GM18861 (cell line): ENCODE data around the gene PTPN1.
"Not testable (repeated sequence)": the region's sequence is repeated elsewhere in the genome, so short reads cannot be mapped to it uniquely, and the experiment has no call there.

Experiments
- ATAC-seq: cut with Tn5 transposase; IDR thresholded peaks from one replicate; pipeline ENCODE4 v1.9.1; 2021; ENCODE audit not compliant: unreplicated experiment

The PTPN1 gene

DNA sequence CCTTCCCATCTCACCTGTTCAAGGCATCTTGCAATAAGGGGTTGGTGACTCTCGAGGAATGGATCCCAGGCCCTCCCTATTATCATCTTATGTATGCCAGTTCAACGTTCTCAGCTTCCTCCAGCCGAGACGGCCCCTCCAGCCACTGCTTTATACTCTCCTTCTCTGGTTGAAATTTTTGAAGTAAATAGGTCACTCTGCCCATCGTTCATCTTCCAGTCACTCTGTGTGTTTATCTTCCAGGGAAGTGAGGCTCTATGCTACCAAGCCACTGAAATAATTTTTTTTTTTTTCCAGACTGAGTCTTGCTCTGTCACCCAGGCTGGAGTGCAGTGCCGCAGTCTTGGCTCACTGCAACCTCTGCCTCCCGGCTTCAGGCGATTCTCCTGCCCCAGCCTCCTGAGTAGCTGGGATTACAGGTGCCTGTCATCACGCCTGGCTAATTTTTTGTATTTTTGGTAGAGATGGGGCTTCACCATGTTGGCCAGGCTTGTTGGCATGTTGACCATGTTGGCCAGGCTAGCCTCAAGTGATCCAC lies 17.0 kb downstream of the PTPN1 start:
- no peak for ATAC-seq

DNA sequence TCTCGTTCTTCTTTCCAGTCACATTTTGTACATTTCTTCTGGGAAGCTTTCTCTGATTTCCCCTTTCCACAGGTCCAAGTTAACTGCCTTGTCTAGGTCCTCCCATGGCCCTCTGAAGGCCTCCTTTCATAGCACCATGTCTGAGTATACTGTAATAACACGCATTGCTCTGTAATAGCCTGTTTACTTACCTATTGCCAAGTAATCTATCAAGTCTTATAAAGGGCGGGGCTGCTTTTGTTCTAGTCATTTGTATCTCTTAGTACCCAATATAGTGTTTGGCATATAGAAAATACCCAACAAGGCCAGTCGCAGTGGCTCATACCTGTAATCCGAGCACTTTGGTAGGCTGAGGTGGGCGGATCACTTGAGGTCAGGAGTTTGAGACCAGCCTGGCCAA lies 17.9 kb downstream of the PTPN1 start:
- no peak for ATAC-seq

DNA sequence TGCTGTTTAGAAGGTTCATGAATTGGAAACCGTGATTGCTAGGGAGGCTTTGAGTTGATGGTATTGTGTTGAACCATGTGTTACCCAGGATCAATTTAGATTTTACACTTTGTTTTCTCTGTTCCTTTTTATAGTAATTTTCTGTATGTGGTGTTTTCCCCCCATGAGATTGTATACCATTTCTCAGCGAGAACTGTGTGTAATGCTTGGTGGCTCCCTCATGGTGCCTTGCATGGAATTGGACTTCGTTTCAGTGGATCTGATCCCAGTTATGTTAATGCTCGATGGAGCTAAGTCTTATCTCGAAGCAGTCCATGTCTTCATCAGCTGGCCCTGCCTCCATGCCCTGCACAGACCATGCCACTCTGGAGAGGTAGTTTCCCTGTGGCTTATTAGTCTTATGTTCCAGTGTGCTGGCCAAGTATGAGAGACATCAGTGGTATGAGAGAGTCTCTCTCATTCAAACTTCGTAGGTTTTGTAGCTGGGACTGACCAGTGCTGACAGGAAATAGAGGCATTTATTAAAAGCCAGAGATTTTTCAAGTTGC lies 18.7 kb downstream of the PTPN1 start:
- ATAC-seq, result no peak

DNA sequence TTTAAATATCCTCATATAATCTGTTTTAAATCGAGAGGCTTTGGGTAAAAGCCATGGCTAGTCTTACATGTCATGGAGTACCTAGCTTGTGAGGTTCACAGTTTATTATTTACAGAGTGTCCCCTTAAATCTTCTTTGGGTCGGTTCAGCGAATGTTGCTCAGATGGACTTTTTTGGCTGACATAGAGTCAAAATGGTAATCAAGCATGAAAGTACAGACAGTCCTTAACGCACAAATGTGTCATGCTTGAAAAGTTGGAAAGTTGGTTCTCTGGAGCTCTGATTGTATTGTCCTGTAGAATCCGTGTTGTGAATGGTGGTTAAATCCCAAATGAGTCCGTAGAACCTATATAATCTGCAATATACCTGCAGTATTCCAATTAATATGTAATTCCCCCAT lies 22.0 kb downstream of the PTPN1 start:
- ATAC-seq, result no peak

DNA sequence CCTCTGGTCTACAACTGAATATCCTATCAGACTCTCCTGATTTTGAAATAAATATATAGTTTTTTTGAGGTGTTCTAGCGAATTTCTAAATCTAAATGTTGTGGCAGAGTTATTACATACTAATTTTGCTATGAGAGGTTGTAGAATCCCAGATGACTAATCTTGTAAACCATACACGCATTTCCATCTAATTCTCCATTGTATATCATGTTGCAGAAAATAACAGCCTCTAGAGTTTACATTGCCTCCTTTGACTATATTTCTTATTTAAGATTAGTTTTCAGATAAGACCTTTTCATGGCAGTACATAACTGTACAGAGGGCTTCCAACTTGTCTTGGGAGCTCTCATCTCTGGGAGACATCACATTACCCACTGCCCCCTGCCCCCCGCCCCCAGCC lies 22.9 kb downstream of the PTPN1 start:
- ATAC-seq, result no peak

DNA sequence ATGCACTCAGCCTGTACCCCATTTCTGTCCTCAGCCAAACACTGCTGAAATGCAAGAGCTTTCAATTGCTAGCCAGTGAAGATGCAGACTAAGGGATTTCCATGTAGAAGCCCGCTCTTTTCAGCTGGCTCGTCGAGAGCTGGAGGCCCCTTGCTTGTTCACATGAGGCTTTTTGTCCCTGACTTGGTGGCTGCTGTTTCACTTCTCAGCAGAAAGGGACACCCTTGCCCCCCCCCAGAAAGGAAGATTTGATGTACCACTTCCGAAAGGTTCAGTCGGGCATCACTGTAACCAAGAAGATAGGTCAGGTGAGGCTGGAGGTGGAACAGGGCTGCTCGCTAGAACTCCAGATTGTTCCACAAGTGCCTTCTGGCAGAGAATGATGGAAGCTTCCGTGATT lies 23.3 kb downstream of the PTPN1 start:
- no peak for ATAC-seq

DNA sequence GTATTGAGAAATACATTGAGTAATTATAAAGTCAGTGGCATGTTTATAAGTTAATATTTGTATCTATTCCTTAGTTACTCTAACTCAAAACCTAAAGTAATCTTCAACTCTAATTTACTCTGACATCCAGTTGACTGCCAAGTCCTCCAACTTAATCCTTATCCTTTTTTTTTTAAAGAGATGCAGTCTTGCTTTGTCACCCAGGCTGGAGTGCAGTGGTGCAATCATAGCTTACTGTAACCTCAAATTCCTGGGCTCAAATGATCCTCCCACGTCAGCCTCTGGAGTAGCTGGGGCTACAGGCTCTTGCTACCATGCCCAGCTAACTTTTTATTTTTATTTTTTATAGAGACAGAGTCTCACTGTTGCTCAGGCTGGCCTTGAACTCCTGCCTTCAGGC lies 24.4 kb downstream of the PTPN1 start:
- ATAC-seq, result no peak

DNA sequence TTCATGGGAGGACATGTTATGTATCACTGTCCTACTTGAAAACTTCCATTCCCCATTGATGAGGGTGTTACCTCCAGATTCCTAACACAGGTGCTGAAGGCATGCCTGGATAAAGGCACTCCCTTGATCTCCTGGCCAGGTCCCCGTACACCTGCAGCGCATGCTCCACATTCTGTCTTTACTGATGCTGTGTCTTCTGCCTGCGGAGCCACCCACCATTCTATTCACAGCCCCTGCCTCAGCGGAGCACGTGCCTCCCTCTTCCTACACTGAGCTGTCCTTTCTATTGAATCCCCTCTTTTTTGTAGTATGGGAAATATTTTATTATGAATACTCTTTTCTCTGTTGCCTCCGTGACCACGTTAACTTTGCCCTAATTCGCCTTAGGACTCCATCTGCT lies 25.0 kb downstream of the PTPN1 start:
- no peak for ATAC-seq

DNA sequence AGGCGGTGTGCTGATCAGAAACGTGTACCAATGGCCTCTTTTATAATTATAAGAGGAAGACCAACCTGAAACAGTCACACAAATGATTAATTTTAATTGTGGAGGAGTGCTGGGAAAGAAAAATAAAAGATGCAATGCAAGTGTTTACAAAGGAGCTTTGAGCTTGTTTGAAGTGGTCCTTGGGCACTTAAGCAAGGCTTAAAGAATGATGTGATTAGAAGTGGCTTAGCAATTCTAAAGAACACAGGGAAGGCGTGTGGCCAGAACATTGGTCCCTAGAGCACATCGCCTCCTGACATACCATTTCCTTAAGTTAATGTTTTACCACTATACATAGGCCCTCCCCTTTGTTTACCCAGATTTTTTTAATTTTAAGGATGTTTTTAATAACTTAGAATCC lies 26.1 kb downstream of the PTPN1 start:
- no peak for ATAC-seq

DNA sequence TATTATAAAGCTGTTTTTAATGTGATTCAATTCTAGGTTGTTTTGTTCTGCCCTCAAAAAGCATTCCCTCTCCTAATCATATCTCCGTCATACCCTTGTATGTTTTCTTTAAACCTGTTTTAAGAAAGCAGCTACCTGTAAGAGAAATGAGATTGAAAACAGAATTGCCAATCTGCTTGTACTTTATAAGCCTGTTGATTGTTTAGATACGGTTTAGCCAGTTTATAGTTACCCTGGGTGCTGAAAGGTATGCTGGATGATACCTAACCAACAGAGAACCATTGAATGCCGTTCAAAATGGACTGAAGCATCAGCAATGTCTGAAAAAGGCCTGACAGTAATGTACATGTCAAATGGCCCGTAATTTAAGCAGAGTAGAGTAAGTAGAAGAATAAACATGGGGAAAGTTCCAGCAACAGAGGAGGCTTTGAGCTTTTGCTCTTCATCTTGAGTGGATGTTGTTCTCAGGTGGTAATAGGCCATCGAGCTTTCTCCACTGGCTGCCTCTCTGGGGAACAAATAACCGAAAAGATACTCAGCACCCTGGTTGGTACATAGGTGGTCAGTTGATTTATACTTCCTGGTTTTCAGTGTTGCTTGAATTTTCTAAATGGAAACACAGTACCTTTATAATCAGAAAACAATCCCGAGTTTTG lies 27.5 kb downstream of the PTPN1 start:
- ATAC-seq, result no peak

DNA sequence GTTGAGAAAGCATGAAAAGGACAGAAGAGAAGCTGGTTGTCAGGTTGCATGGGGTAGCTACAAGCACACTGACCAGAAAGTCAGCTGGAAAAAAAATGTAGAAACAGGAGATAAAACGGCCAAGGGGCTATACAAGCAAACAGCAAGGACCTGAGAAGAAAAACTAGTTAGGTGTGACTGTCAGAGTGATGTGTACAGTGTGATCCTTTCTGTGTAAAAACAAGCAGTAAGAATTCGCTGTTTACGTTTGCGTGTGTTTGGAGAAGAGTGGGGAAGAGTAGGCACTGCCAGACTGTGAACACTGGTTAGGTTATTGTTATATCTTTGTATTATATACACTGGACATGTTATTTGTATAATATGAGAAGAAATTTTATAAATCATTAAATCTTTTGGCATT lies 28.1 kb downstream of the PTPN1 start:
- no peak for ATAC-seq

DNA sequence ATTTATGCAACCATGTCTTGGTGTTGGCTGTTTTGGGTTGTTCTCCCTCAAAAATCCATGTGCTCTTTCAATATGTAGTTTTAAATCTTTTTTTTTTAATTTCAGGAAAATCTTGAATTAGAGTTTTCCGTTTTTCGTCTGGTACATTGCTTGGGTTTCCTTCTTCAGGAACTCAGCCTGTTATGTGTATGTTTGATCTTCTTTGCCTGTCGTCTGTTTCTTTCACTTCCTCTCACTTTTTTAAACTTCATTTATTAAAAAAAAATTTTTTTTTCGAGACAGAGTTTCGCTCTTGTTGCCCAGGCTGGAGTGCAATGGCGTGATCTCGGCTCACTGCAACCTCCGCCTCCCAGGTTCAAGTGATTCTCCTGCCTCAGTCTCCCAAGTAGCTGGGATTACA lies 29.6 kb downstream of the PTPN1 start:
- ATAC-seq, result not testable (repeated sequence)

DNA sequence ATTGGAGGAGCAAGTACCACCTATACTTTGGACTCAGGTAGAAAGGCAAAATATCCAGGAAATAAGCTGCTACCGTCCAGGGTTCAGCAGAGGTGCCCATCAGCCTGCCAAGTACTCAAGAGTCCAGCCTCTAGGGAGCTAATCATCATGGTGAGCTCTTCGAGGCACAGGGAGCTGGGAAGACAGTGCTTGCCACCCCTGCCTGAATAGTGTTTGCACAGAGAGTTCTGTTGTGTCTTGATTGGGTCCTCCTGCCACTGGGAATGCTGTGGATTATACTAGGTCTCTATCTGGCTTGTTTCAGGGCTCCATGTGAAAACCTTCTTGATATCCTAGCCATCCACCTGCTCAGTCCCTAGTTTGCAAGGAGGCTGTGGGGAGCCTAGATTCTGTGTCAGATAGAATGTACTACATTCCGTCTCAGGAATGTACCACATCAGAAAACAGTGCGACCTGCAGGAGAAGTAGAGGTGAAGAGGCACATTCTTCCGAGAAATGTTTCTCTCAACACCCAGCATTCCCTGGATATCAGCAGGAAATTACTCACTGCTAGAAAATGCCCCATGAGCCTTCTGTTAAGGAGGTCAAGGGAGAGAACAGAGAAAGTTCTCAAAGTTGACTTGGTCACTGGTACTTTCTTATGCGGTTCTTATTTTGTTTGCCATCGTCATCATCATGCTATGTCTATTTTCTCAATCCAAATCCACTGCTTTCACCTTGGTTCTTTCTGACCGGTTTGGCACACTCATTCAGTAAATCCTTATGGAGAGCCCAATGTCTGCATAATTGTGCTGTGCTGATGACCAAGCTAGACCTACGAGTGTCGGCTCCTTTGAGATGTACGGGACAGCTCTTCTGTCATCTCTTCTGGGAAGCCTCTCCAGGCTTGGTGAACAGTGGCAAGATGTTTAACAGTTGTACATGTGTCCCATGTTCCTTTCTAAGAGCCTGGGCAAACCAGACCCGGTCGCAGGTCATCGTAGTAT lies 30.7 kb downstream of the PTPN1 start:
- ATAC-seq, result no peak

DNA sequence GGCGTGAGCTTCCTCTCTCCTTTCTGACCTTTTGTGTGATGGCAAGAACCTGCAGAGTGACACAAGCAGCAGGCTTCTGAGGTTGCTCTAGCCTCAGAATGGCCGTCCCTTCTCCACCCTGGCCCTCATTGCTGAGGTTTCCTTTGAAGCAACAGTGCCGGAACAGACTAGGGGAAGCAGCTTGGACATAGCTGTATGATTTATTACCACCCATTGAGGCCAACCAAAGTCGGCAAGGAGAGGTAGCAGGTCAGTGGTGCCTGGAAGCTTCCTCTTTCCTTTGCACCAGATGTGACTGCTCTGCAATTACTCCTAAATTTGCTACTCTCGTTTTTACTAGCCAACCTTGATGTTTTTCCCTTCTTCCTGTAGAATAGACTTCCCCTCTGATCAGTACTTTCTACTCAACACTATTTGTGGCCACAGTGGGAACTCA lies 31.4 kb downstream of the PTPN1 start:
- no peak for ATAC-seq

DNA sequence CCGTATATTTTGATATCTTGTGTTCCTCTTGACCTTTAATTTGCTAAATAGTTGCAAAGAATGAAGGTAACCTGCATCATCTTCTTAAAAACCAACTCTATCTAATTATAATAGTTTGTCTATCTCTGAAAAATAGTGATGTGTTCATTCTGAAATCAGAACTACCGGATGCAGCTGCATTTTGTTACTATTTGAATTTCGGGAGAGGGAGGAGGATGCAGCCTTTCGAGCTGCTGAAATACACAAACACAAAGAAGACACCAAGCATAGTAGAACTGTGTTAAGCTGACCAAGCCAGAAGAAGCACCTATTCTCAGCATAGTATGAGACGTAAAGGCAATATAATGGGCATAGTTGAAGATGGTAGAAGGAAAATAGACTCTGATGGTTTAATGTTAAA lies 33.1 kb downstream of the PTPN1 start:
- ATAC-seq, result no peak

DNA sequence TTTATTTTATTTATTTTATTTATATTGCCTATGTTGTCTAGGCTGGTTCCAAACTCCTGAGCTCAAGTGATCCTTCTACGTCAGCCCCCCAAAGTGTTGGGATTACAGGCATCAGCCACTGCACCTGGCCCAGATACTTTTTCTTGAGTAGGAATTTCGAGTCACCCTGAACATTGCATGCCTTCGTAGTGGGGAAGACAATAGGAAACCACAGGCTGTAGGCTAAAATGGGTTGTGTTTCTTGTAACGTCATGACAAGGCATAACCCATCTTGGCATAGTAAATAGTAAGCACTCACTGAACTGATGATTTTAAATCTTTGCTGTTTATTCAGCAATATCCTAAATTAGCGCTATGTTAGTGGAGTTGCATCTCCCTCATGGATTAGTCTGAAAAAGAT lies 34.9 kb downstream of the PTPN1 start:
- no peak for ATAC-seq

DNA sequence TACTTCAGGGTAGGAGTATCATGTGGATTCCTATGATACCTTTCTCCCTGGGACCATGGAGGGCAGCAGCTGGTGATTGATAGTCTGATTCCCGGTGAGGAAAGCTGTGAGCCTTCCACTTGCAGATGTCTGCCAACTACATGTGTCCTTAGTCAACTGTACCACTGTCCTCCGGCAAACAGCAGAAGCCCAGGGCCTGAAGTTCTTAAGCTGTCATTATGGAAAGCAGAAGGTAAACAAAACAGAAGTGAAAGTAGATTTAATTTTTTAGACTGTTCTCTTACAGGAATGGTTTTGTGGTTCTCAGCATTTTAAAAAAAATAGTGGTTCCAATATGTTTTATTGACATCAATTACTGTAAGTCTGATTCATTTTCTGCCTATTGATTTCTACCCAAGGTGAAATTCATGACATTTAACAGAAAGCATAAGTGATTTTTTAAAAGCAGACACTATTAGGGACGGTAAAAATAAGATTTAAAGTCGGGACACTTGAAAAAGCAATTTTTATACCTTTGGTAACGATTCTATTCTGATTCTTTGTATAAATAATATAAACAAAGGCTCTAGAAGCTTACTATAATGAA lies 36.6 kb downstream of the PTPN1 start:
- no peak for ATAC-seq

DNA sequence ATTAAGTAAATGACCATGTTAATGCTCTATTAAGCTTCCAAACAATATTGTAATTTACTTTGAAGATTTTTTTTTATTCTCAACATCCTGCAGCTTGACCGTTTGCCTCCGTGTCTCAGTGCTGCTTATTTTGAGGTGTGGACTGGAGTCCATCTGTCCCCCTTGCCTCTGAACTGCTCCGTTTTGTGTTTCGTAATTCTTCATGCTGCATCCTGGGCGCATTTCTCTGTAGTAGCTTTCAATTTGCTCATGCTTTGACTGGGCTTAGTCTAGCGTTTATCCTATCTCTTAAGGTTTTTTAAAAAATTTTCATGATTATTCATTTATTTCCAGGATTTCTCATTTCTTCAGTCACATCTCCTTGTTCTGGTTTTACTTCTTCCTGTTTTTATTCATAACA lies 37.8 kb downstream of the PTPN1 start:
- no peak for ATAC-seq

DNA sequence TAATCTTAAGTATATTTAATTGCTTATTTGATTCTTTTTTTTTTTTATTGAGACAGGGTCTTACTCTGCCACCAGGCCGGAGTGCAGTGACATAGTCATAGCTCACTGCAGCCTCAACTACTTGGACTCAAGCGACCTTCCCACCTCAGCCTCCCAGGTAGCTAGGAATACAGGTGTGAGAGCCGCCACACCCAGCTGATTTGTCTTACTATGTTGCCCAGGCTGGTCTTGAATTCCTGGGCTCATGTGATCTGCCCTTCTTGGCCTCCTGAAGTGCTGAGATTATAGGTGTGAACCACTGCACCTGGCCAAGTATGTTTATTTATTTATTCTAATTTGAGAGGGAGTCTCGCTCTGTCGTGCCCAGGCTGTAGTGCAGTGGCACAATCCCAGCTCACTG lies 38.2 kb downstream of the PTPN1 start:
- ATAC-seq, result no peak

DNA sequence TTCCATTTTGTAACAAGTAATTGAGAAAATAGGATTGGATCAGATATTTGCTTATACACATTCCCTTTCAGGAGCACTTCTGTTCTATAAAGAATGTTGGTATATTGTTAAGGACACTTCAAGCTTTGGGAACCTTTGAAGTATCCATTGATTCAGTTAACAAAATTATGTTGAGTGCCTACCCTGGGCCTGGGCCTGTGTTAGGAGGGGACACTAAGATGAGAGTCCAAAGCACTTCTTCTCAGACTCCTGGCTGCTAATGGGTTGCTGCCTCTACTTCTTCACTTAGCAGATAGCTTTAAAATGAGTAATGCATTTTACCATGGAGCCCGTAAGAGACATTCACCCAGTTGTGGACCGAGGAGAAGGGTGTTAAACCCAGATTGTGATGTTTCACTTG lies 40.3 kb downstream of the PTPN1 start:
- no peak for ATAC-seq

DNA sequence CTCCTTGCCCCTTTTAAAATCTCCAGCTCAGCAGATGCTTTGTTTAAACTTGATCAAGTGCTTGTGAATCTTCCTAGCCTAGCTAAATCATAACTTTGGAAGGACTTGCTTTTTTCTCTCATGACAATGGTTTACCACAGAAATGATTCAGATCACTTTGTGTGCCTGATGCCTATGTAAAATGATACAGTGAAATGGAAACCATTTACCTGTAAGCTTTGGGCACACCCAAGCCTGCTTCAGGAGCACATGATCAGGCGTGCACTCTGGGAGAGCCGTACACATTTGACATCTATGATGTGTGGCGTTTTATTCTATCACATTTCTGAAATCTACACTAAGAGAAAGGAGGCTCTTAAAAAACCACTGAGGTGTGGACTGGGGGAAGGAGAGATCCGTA lies 41.1 kb downstream of the PTPN1 start:
- no peak for ATAC-seq
